Smooth muscle cell of the coronary artery (primary cell): Measurements from ENCODE around the gene CREB3L1. TPM values are rescaled to one million over a fixed set of nuclear protein-coding genes. Genes with fewer than 3 reads are reported as not detected.

Experiments
- total RNA-seq: library from RNA; depleted of rRNA; stranded (reverse); fragments of >200 nt; gene quantifications from 2 replicates; pipeline ENCODE4 v1.2.3, GENCODE V29; 2014; ENCODE audit warnings: low replicate concordance

The CREB3L1 gene
- total RNA-seq, result 15.1 and 19.9 TPM in 2 replicates

GRCh38 chr11:46277622-46278386, at the start of gene CREB3L1:
TSS of gene CREB3L1 (plus strand) at chr11:46277662. CDS start at chr11:46278112, 450 bp downstream.

GRCh38 chr11:46346886-46347636, 69.6 kb downstream of the CREB3L1 start, which contains the start of gene DGKZ:
TSS of gene DGKZ (plus strand) at chr11:46347463. CDS start at chr11:46347660, 197 bp downstream.

Other genes with a start within 250 kb of the CREB3L1 start
- gene PHF21A, start 156.2 kb upstream of the CREB3L1 start, total RNA-seq, result 7.8 and 8.7 TPM in 2 replicates
- gene DGKZ, start 69.8 kb downstream of the CREB3L1 start, total RNA-seq, result 30.0 and 30.7 TPM in 2 replicates
- 6.9 and 60.1 TPM in 2 replicates for gene MDK, start 104.0 kb downstream of the CREB3L1 start, total RNA-seq
- 0.08 TPM in 1 of 2 replicates, not detected in the other for gene CHRM4, start 114.1 kb downstream of the CREB3L1 start, total RNA-seq